GM21423 (cell line): ENCODE data around the gene ACSF3.
"Not testable (repeated sequence)": the region's sequence is repeated elsewhere in the genome, so short reads cannot be mapped to it uniquely, and the experiment has no call there.

ENCODE experiments used
- ATAC-seq: cut with Tn5 transposase; IDR thresholded peaks from one replicate; pipeline ENCODE4 v1.9.1; 2021; ENCODE audit warnings: mild to moderate bottlenecking, moderate library complexity; ENCODE audit not compliant: unreplicated experiment

ACSF3 gene

GRCh38 chr16:89185887-89186592, 92.4 kb downstream of the ACSF3 start:
- ATAC-seq = not testable (repeated sequence)

GRCh38 chr16:89186593-89187031, 93.0 kb downstream of the ACSF3 start:
- ATAC-seq = not testable (repeated sequence)

- ATAC-seq = no peak
Observed at GRCh38 chr16:89187032-89187769, 93.5 kb downstream of the ACSF3 start.

- ATAC-seq = no peak
Observed at GRCh38 chr16:89187770-89188392, 94.2 kb downstream of the ACSF3 start.

GRCh38 chr16:89188471-89189357, 95.1 kb downstream of the ACSF3 start:
- not testable (repeated sequence) for ATAC-seq

- no peak for ATAC-seq
Observed at GRCh38 chr16:89189358-89190025, 95.8 kb downstream of the ACSF3 start.

GRCh38 chr16:89190150-89190958, 96.7 kb downstream of the ACSF3 start:
- ATAC-seq = no peak

- no peak for ATAC-seq
Observed at GRCh38 chr16:89191033-89191900, 97.6 kb downstream of the ACSF3 start.

GRCh38 chr16:89191901-89192185, 98.2 kb downstream of the ACSF3 start:
- ATAC-seq = no peak

- not testable (repeated sequence) for ATAC-seq
Observed at GRCh38 chr16:89192186-89192955, 98.7 kb downstream of the ACSF3 start.

- ATAC-seq = no peak
Observed at GRCh38 chr16:89192956-89193575, 99.4 kb downstream of the ACSF3 start.

- no peak for ATAC-seq
Observed at GRCh38 chr16:89193576-89194293, 100.1 kb downstream of the ACSF3 start.

GRCh38 chr16:89194340-89195311, 101.0 kb downstream of the ACSF3 start:
- no peak for ATAC-seq

GRCh38 chr16:89195521-89196171, 102.0 kb downstream of the ACSF3 start:
- ATAC-seq = no peak

GRCh38 chr16:89197033-89197632, 103.5 kb downstream of the ACSF3 start:
- ATAC-seq = no peak
